Keratinocyte (primary cell): ENCODE measurements around the gene PPOX. TPM values are rescaled to one million over a fixed set of nuclear protein-coding genes. Genes with fewer than 3 reads are reported as not detected.

Experiments used
- DNase-seq: peaks from one replicate; pipeline ENCODE4 v3.0.0-alpha.2; 2011; ENCODE audit warnings: low read depth, missing footprints, low spot score
- FAIRE-seq: peaks from 2 replicates; lab custom pipeline; 2011; peaks lifted over from hg19 to GRCh38; lab: Jason Lieb, UNC
- H2AFZ ChIP-seq: 2 replicates; pipeline ENCODE4 v1.6.0; 2012; ENCODE audit warnings: low read length, control low read depth, inconsistent platforms; ENCODE audit not compliant: control insufficient read depth
- H3K27ac ChIP-seq: 2 replicates; pipeline ENCODE4 v1.5.1; 2011; ENCODE audit warnings: low read length; ENCODE audit not compliant: control insufficient read depth, insufficient read depth
- H3K27me3 ChIP-seq: 3 replicates; pipeline ENCODE4 v1.6.0; 2011; ENCODE audit warnings: low read length; ENCODE audit not compliant: control insufficient read depth, insufficient read depth; ENCODE audit errors: extremely low read depth
- H3K36me3 ChIP-seq, 2 experiments: 2 replicates in 1 of 2; 3 replicates in 1 of 2; pipeline ENCODE4 v1.5.1; 2011; ENCODE audit warnings: low read length in 2 of 2, mild to moderate bottlenecking in 1 of 2; ENCODE audit not compliant: control insufficient read depth in 2 of 2, insufficient read depth in 2 of 2; ENCODE audit errors: extremely low read depth in 1 of 2
- H3K4me1 ChIP-seq: 3 replicates; pipeline ENCODE4 v1.5.1; 2011; ENCODE audit warnings: low read length; ENCODE audit not compliant: control insufficient read depth, insufficient read depth; ENCODE audit errors: extremely low read depth
- H3K4me2 ChIP-seq: 3 replicates; pipeline ENCODE4 v1.6.0; 2011; ENCODE audit warnings: low read depth, low read length; ENCODE audit not compliant: control insufficient read depth, insufficient read depth; ENCODE audit errors: extremely low read depth
- H3K4me3 ChIP-seq, 3 experiments: fragments of 200-600 bp in 1 of 3; sonication (generic) in 1 of 3; 2 replicates in 2 of 3; 3 replicates in 1 of 3; pipeline ENCODE4 v1.5.1; 2011 to 2016; ENCODE audit warnings: low read length in 3 of 3, mild to moderate bottlenecking in 3 of 3, control low read depth in 2 of 3, inconsistent platforms in 1 of 3, low read depth in 1 of 3, mixed read lengths in 1 of 3, mixed run types in 1 of 3, moderate library complexity in 1 of 3; ENCODE audit not compliant: control insufficient read depth in 2 of 3, insufficient read depth in 2 of 3; ENCODE audit errors: extremely low read depth in 1 of 3
- H3K79me2 ChIP-seq: 2 replicates; pipeline ENCODE4 v1.6.0; 2012; ENCODE audit warnings: low read length; ENCODE audit not compliant: control insufficient read depth, insufficient read depth
- H3K9ac ChIP-seq: 3 replicates; pipeline ENCODE4 v1.6.0; 2011; ENCODE audit warnings: low read length; ENCODE audit not compliant: control insufficient read depth, insufficient read depth; ENCODE audit errors: extremely low read depth
- H3K9me1 ChIP-seq: 3 replicates; pipeline ENCODE4 v1.6.0; 2011; ENCODE audit warnings: low read length; ENCODE audit not compliant: control insufficient read depth, insufficient read depth; ENCODE audit errors: extremely low read depth
- H3K9me3 ChIP-seq: 2 replicates; pipeline ENCODE4 v1.5.1; 2012; ENCODE audit warnings: low read depth, low read length; ENCODE audit not compliant: control insufficient read depth
- H4K20me1 ChIP-seq: 3 replicates; pipeline ENCODE4 v1.6.0; 2011; ENCODE audit warnings: low read length; ENCODE audit not compliant: control insufficient read depth, insufficient read depth; ENCODE audit errors: extremely low read depth
- CTCF ChIP-seq, 3 experiments: IDR thresholded peaks in 1 of 3; conservative IDR thresholded peaks in 1 of 3; optimal IDR thresholded peaks in 1 of 3; 2 replicates in 2 of 3; 3 replicates in 1 of 3; pipeline versions ENCODE3 to v1.5.1; 2011; ENCODE audit warnings: low read length in 3 of 3, mild to moderate bottlenecking in 3 of 3, moderate library complexity in 2 of 3, control low read depth in 1 of 3, inconsistent platforms in 1 of 3; ENCODE audit not compliant: insufficient read depth in 2 of 3; ENCODE audit errors: extremely low read depth in 1 of 3
- EZH2 ChIP-seq: IDR thresholded peaks from one replicate; pipeline ENCODE4 v1.6.1; 2012; ENCODE audit warnings: inconsistent platforms, mild to moderate bottlenecking, low read length, moderate library complexity
- dilution Hi-C: fragments of 300-500 bp; cut with MboI; formaldehyde crosslinking; loops from one replicate; pipeline ENCODE4 v1.7.0; 2020; ENCODE audit warnings: low sequenced_read_pairs; ENCODE audit not compliant: extremely low pct_ligation_motif_present
- polyA plus RNA-seq, 5 experiments: library from polyadenylated mRNA; depleted of rRNA in 3 of 5; stranded (reverse) in 3 of 5; stranded (forward) in 1 of 5; unstranded in 1 of 5; fragments of >200 nt; gene quantifications; 1 replicate in 1 of 5; 2 replicates in 3 of 5; 3 replicates in 1 of 5; pipeline versions ENCODE4 v1.2.1 to v1.2.3, GENCODE V29; 2011 to 2012; ENCODE audit warnings: missing spikeins in 2 of 5, low read depth in 1 of 5, low replicate concordance in 1 of 5

The PPOX gene
- polyA plus RNA-seq, 1 donor (not counting 4 experiments of a cell fraction or from before 2014, with no cell fraction given), result 17.1 TPM

GRCh38 chr1:161132410-161133219 lies 33.6 kb upstream of the PPOX start, which contains the start of gene DEDD:
DEDD (minus strand) TSS chr1:161132667; CDS start chr1:161124462, 8,205 bp downstream.
- dilution Hi-C loops, result no loop called here
- Histone ChIP-seq H3K9me1 (no peaks in the 10 kb centered on the region), H3K4me3 (peak within 1 kb of the TSS; percentile 79 to 98 (median 91)), H3K4me2 (peak within 1 kb of the TSS; percentile 91), H3K79me2 (peaks cover 54% of the 10 kb centered on the region), H3K4me1 (no peaks in the 10 kb centered on the region), H3K27me3 (no peaks in the 10 kb centered on the region), H3K27ac (peak within 1 kb of the TSS; percentile 91), H3K9ac (peak within 1 kb of the TSS; percentile 91), H2AFZ (peak within 1 kb of the TSS; percentile 81), H4K20me1 (no peaks in the 10 kb centered on the region), H3K36me3 (peaks cover 0 to 12% of the 10 kb centered on the region in 2 experiments), H3K9me3 (no peaks in the 10 kb centered on the region)
- DNase-seq (peak; percentile 86), FAIRE-seq (peak; percentile 59)
- TF ChIP-seq EZH2, result no peak
- TF ChIP-seq CTCF (optimal IDR thresholded peaks at IDR 0.05 in 1 of 3, IDR thresholded peaks at IDR 0.05 in 1 of 3, conservative IDR thresholded peaks at IDR 0.05 in 1 of 3; ENCODE audit: extremely low read depth in 1 of 3, insufficient read depth in 2 of 3, low read length in 3 of 3), result peak in 2 of 3 experiments; percentile 2 to 26

- H3K27me3 ChIP-seq, result no peaks in the 10 kb centered on the region
- DNase-seq (no peak), FAIRE-seq (no peak)
- dilution Hi-C loops, result no loop called here
- no peaks in the 10 kb centered on the region for H3K4me1 ChIP-seq
- H3K4me3 ChIP-seq, result peak overlapping the region; percentile 79 to 98 (median 91)
- H3K27ac ChIP-seq, result peak overlapping the region; percentile 91
- peak overlapping the region; percentile 81 for H2AFZ ChIP-seq
- H3K9ac ChIP-seq, result peak overlapping the region; percentile 91
- H3K4me2 ChIP-seq, result peak overlapping the region; percentile 91
- no peak for TF ChIP-seq CTCF (optimal IDR thresholded peaks at IDR 0.05 in 1 of 3, IDR thresholded peaks at IDR 0.05 in 1 of 3, conservative IDR thresholded peaks at IDR 0.05 in 1 of 3; ENCODE audit: extremely low read depth in 1 of 3, insufficient read depth in 2 of 3, low read length in 3 of 3)
- TF ChIP-seq EZH2, result no peak
- H3K36me3 ChIP-seq, result peaks cover 0 to 5% of the 10 kb centered on the region in 2 experiments
- no peaks in the 10 kb centered on the region for H3K9me1 ChIP-seq
- no peaks in the 10 kb centered on the region for H4K20me1 ChIP-seq
- no peaks in the 10 kb centered on the region for H3K9me3 ChIP-seq
- H3K79me2 ChIP-seq, result peaks cover 47% of the 10 kb centered on the region
Observed at GRCh38 chr1:161133220-161133740, 32.9 kb upstream of the PPOX start.
